ENCODE results near the gene CFAP53.
A peak's percentile ranks its signal among the peaks of the same experiment; 100 is the strongest.
"Not testable (repeated sequence)": the region's sequence is repeated elsewhere in the genome, so short reads cannot be mapped to it uniquely, and the experiment has no call there.

CFAP53 gene

GRCh38 chr18:50266248-50266704, at the start of gene CFAP53:
TSS of gene CFAP53 (minus strand) at chr18:50266495. CDS start at chr18:50266404, 91 bp downstream.
- peak; percentile 94 for DNase-seq (ENCODE audit: low spot score)

- DNase-seq (ENCODE audit: low spot score) = no peak
Observed at GRCh38 chr18:50315100-50315871, 49.0 kb upstream of the CFAP53 start.

DNA sequence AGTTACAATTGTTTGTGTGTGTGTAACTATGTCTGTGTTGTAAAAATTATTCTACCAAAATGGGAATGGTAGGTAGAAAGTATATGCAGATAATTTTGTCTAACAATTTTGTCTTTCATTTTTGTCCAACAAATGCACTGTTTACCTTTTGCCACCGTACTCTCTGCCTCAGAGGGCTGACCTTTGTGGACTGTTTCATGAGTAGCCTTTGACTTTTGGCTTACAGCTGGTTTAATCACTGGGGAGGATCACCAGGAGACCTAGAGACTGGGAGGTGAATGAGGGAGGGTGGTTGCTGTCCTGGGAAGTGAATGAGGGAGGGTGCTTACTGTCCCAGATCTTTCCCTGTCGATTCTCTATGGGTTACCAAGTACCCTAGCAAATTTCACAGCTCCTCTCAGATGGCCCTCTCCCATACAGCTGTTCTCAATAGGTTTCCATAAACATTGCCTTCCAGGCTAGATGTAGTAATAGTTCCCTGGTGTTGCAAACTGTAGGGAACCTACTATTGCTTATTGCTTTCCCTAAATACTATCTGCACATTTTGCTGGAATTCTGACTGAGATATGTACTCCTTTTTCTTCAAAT, 47.7 kb upstream of the CFAP53 start:
- DNase-seq (ENCODE audit: low spot score) = no peak

GRCh38 chr18:50313031-50313607, 46.8 kb upstream of the CFAP53 start:
- DNase-seq (ENCODE audit: low spot score) = no peak

DNA sequence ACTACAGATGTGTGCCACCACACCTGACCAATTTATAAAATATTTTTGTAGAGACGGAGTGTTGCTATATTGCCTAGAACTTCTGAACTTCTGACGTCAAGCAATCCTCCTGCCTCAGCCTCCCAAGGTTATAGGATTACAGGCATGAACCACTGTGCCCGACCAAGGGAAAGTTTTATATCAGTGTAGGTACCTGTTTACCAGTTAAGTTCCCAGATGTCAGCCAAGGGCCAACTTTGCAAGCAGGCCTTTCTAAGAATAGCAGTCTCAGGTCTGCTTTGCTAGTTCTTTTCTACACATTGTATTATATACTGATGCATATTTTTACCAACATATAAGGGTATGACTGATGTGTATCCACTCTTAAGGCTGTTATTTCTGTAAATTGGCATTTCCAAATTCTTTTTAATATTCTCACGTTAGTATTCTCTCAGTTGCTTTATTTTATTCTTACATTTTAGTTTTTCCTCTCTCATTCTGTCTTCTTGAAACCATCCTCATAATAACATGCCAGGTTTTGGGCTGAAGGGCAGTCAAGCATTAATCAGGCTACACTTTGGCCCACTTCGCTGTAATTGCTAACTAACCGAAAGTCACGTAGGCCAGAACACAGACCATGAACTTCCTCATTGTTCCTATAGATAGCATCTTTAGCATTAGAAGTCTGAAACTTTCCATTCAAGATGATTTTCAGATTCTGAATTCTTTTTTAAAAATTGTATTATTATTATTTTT, 46.2 kb upstream of the CFAP53 start:
- no peak for DNase-seq (ENCODE audit: low spot score)

- no peak for DNase-seq (ENCODE audit: low spot score)
Observed at GRCh38 chr18:50311650-50312049, 45.4 kb upstream of the CFAP53 start.

- DNase-seq (ENCODE audit: low spot score) = no peak
Observed at GRCh38 chr18:50310080-50310479, 43.8 kb upstream of the CFAP53 start.

DNA sequence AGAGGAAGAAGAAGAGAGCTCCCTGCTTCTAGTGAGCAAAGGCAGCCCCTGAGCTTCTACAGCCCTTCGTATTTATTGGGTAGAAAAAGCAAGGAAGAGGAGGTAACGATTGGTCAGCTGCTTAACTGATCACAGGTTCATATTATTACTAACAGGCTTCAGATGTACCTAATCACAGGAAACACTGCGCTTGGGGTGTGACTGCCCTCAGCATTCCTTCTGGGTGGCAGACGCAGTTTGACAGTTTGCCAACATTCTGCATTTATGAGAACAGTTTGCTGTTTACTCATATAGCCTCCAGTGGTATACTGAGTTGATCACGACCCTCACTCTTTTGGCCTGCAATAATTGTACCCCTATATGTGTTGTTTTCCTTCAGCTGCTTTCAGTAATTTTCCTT, 42.6 kb upstream of the CFAP53 start:
- not testable (repeated sequence) for DNase-seq (ENCODE audit: low spot score)

DNA sequence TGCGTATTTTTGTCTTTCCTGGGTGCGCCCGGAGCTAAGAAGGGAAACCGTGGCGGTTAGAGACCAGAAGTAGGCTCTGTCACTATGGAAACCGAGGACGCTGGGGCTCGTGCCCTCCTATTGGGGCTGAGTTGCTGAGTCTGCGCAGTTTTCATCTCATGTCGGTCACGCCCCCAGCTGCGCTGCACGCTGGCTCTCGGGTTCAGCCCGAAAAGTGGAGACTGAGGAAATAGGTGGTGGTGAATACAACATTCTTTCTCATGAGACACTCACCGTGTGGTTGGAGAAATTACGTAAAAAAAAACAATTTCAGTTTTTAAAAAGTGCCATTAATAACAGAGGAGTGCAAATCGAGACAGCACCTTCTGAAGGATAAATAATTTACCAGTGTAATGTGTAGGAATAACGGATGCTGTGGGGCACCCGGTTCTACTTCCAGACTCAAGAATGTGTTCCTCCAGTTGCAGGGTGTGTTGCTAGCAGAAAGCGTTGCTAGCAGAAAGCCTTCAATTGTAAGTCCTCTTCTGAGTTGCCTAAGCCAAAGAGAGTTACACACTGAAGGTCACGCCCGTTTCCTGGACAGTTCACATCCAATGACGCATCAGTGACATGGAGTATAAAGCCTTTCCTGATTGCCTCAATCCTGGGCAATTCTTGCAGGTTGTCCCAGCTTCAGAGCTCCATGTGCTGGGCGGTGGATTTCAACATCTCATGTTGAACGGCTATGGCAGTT, 41.6 kb upstream of the CFAP53 start:
- peak; percentile 81 for DNase-seq (ENCODE audit: low spot score)

GRCh38 chr18:50307400-50307737, 41.1 kb upstream of the CFAP53 start:
- DNase-seq (ENCODE audit: low spot score) = no peak

DNA sequence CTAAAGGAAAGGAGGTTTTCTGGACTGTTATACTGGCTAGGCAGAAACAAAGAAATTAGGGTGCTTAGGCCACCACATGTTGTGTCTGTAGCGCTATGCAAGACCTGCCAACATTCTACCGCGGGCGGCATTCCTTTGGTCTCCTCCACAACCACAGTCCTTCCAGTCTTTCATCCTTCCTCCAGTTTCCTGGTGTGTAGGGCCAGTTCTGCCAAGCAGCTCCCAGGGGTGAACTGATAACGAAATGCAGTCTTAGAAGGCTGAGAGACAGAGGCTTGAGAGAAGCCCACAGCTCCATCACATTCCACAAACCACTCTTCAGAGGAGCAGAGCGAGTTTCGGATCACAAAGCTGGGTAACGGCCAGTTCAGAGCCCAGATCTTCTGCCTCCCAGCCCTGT, 40.6 kb upstream of the CFAP53 start:
- no peak for DNase-seq (ENCODE audit: low spot score)

- no peak for DNase-seq (ENCODE audit: low spot score)
Observed at GRCh38 chr18:50301074-50301473, 34.8 kb upstream of the CFAP53 start.

GRCh38 chr18:50299626-50300388, 33.5 kb upstream of the CFAP53 start:
- no peak for DNase-seq (ENCODE audit: low spot score)

DNA sequence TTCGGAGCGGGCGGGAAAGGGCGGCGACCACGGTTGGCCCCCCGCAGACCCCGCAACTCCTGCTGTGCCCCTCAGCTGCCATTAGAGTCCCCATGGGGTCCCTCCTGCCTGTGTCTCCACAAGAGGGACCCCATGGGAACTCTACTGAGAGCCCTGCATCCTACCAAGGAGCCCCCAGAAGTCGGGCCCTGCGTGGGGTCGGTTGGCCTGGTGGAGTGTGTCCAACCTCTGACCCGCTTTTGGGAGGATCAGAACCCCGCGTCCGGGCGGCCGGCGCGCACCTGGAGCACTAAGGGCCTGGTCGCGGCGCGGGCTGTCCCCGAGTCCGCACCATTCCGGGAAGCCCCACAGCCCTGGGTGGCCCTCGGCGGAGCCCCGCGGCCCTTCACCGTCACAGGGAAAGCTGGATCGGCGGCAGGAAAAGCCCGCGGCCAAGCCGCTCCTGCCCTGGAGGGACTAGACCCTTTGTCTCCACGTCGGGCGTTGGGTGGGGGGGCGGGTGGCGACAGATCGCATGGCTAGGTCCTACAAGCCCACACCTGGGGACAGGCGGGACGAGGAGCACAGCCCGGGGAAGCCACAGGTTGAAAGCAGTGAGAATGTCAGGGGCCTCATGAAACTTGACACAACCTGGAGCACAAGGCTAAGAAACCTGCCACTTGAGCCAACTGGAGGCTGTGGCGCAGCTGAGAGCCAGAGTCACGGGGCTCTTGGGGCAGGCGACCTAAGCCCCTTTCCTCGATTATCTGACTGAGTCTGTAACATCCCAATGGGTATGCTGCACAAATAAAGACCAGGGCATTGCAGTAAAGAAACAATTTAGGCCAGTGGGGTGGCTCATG, 32.4 kb upstream of the CFAP53 start:
- DNase-seq (ENCODE audit: low spot score) = no peak

- DNase-seq (ENCODE audit: low spot score) = no peak
Observed at GRCh38 chr18:50297621-50298442, 31.5 kb upstream of the CFAP53 start.

DNA sequence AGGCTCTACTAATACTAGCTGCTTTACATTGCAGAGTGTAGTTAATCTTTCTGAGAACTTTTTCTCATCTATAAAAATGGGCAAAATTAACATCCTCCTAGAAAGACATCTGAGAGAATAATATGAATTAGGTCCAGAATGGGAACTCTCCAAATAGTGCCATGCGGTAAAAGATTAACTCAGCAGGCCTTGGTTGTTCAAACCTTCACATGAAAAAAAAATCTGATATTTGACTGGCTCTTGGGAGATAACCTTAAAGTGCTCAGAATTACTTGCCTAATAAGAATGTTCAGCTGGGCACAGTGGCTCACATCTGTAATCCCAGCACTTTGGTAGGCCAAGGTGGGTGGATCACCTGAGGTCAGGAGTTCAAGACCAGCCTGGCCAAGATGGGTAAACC, 26.7 kb upstream of the CFAP53 start:
- no peak for DNase-seq (ENCODE audit: low spot score)

DNA sequence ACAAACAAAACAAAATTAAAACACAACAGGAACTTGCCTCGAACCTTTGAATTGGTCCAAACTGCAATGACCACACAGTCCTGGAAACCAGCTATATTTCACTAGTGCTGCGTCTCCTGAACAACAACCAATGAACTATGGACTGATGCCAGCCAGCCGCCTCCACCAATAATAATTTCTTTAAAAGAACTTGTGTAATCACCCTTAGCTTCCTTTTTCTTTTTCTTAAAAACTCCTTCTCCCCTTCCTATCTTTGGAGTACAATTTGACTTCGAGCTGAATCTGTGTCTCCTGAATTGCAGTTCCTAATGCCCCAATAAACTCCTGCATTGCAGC, 22.8 kb upstream of the CFAP53 start:
- no peak for DNase-seq (ENCODE audit: low spot score)

- DNase-seq (ENCODE audit: low spot score) = not testable (repeated sequence)
Observed at GRCh38 chr18:50288348-50289107, 22.2 kb upstream of the CFAP53 start.

Measured in left forelimb (tissue), 1 donor.